CD4-positive, alpha-beta T cell (primary cell): ENCODE measurements around the gene MRPS18B. TPM values are rescaled to one million over a fixed set of nuclear protein-coding genes. Genes with fewer than 3 reads are reported as not detected.
"Not testable (repeated sequence)": the region's sequence is repeated elsewhere in the genome, so short reads cannot be mapped to it uniquely, and the experiment has no call there.

ENCODE experiments used
- ATAC-seq: fragments of 200-7000 bp; cut with Tn5 transposase; one replicate; pipeline ENCODE4 v1.10.0; 2022; ENCODE audit warnings: mild to moderate bottlenecking; ENCODE audit not compliant: poor library complexity
- CTCF ChIA-PET: fragments of 350-600 bp; sonication (Branson Sonifier 250); formaldehyde crosslinking; loops from one replicate; lab custom pipeline; 2021; ENCODE audit warnings: antibody characterized with exemption, inconsistent platforms; lab: Charles Lee
- POLR2A ChIA-PET: fragments of 350-600 bp; sonication (Branson Sonifier 250); formaldehyde crosslinking; loops from one replicate; lab custom pipeline; 2021; ENCODE audit warnings: antibody characterized with exemption, inconsistent platforms; lab: Charles Lee
- DNase-seq, 14 experiments: peaks; one replicate each; pipeline ENCODE4 v3.0.0-alpha.2; 2013 to 2020; ENCODE audit warnings: mixed read lengths in 2 of 14
- H3K27ac ChIP-seq, 2 donors: one replicate each; pipeline versions ENCODE4 v1.5.1 to v1.7.0; 2013; ENCODE audit warnings: low read length in 2 of 2, low read depth in 1 of 2, mild to moderate bottlenecking in 1 of 2
- H3K27me3 ChIP-seq, 2 experiments: 1 replicate in 1 of 2; 2 replicates in 1 of 2; pipeline versions ENCODE4 v1.6.1 to v1.7.0; 2013; ENCODE audit warnings: low read length in 2 of 2, control low read depth in 1 of 2, mild to moderate bottlenecking in 1 of 2, moderate library complexity in 1 of 2; ENCODE audit not compliant: insufficient read depth in 2 of 2, control insufficient read depth in 1 of 2
- H3K36me3 ChIP-seq: one replicate; pipeline ENCODE4 v1.6.1; 2013; ENCODE audit warnings: low read length, control low read depth; ENCODE audit not compliant: insufficient read depth
- H3K4me1 ChIP-seq: one replicate; pipeline ENCODE4 v1.6.1; 2013; ENCODE audit warnings: low read length, control low read depth; ENCODE audit not compliant: insufficient read depth
- H3K4me3 ChIP-seq: one replicate; pipeline ENCODE4 v1.5.1; 2013; ENCODE audit warnings: mild to moderate bottlenecking, low read length, moderate library complexity
- H3K9me3 ChIP-seq, 2 experiments: 1 replicate in 1 of 2; 2 replicates in 1 of 2; pipeline versions ENCODE4 v1.6.1 to v1.7.0; 2013; ENCODE audit warnings: low read length in 2 of 2, mild to moderate bottlenecking in 2 of 2, control low read depth in 1 of 2, moderate library complexity in 1 of 2; ENCODE audit not compliant: control insufficient read depth in 1 of 2, insufficient read depth in 1 of 2
- H3K27ac Mint-ChIP-seq: one replicate; pipeline ENCODE4 v1.8.0; 2020; ENCODE audit warnings: mixed read lengths
- H3K27me3 Mint-ChIP-seq: one replicate; pipeline ENCODE4 v1.8.0; 2021; ENCODE audit warnings: mixed read lengths
- H3K36me3 Mint-ChIP-seq: one replicate; pipeline ENCODE4 v1.8.0; 2021; ENCODE audit warnings: low read depth, mixed read lengths
- H3K4me1 Mint-ChIP-seq: one replicate; pipeline ENCODE4 v1.8.0; 2021; ENCODE audit warnings: low read depth, mixed read lengths
- H3K4me3 Mint-ChIP-seq: one replicate; pipeline ENCODE4 v1.8.0; 2020; ENCODE audit warnings: mild to moderate bottlenecking, mixed read lengths
- H3K9me3 Mint-ChIP-seq: one replicate; pipeline ENCODE4 v1.8.0; 2020; ENCODE audit warnings: mixed read lengths
- intact Hi-C, 2 experiments: fragments of 100-400 bp; cut with DNase I in 1 of 2; cut with micrococcal nuclease in 1 of 2; formaldehyde crosslinking; loops; one replicate each; pipeline versions ENCODE4 v1.15.1 to v1.9.0; 2023 to 2025; cut with DNase I, micrococcal nuclease
- total RNA-seq, 174 experiments: library from RNA in 2 of 174; stranded (reverse) in 2 of 174; gene quantifications; one replicate each; pipeline ENCODE4 v1.2.3 and lab custom pipeline; 2021 to 2026
- TF ChIP-seq, protein P1 (sequence below): fragments of 200-600 bp; IDR thresholded peaks from one replicate; pipeline ENCODE4 v1.8.0; 2022; ENCODE audit warnings: antibody characterized with exemption, mild to moderate bottlenecking

MRPS18B gene
- total RNA-seq, 2 experiments from 2014 or later: 15.3 to 15.5 TPM

GRCh38 chr6:30655743-30656094 is 38.1 kb downstream of the MRPS18B start:
- ChIA-PET POLR2A (no interaction called here), CTCF (no interaction called here)
- no peak overlapping the region for H3K4me3 Mint-ChIP-seq
- no peaks in the 10 kb centered on the region for H3K9me3 Mint-ChIP-seq
- no peaks in the 10 kb centered on the region for H3K27me3 Mint-ChIP-seq
- Histone ChIP-seq H3K4me1 (no peaks in the 10 kb centered on the region), H3K36me3 (peaks cover 88% of the 10 kb centered on the region), H3K27ac (no peak overlapping the region), H3K9me3 (no peaks in the 10 kb centered on the region), H3K4me3 (no peak overlapping the region), H3K27me3 (no peaks in the 10 kb centered on the region)
- H3K36me3 Mint-ChIP-seq: peaks cover 92% of the 10 kb centered on the region
- TF ChIP-seq, protein P1, sequence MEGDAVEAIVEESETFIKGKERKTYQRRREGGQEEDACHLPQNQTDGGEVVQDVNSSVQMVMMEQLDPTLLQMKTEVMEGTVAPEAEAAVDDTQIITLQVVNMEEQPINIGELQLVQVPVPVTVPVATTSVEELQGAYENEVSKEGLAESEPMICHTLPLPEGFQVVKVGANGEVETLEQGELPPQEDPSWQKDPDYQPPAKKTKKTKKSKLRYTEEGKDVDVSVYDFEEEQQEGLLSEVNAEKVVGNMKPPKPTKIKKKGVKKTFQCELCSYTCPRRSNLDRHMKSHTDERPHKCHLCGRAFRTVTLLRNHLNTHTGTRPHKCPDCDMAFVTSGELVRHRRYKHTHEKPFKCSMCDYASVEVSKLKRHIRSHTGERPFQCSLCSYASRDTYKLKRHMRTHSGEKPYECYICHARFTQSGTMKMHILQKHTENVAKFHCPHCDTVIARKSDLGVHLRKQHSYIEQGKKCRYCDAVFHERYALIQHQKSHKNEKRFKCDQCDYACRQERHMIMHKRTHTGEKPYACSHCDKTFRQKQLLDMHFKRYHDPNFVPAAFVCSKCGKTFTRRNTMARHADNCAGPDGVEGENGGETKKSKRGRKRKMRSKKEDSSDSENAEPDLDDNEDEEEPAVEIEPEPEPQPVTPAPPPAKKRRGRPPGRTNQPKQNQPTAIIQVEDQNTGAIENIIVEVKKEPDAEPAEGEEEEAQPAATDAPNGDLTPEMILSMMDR: no peak
- intact Hi-C loops: no loop called here
- ATAC-seq (no peak), DNase-seq (no peak)
- H3K4me1 Mint-ChIP-seq: no peaks in the 10 kb centered on the region
- H3K27ac Mint-ChIP-seq: no peak overlapping the region

- Mint-ChIP-seq H3K9me3 (no peaks in the 10 kb centered on the region), H3K4me1 (no peaks in the 10 kb centered on the region), H3K27ac (no peak overlapping the region), H3K4me3 (no peak overlapping the region), H3K36me3 (peaks cover 89% of the 10 kb centered on the region), H3K27me3 (no peaks in the 10 kb centered on the region)
- Histone ChIP-seq H3K27ac (no peak overlapping the region), H3K4me3 (no peak overlapping the region), H3K27me3 (no peaks in the 10 kb centered on the region), H3K36me3 (peaks cover 85% of the 10 kb centered on the region), H3K4me1 (no peaks in the 10 kb centered on the region), H3K9me3 (no peaks in the 10 kb centered on the region)
- intact Hi-C loops: no loop called here
- ChIA-PET POLR2A (interaction anchor here (0.5 to 1.5 kb wide), 3 partner anchors 41 to 638 kb away, joined by 3 read pairs; no protein-coding TSS in a partner anchor), CTCF (interaction anchor here (0.7 kb wide), 1 partner anchor 203 kb away, joined by 3 read pairs; no protein-coding TSS in a partner anchor)
- no peak for ATAC-seq
- TF ChIP-seq, protein P1: no peak
- DNase-seq: peak in 2 of 14 experiments; percentile 34 to 39
These were observed 38.9 kb downstream of the MRPS18B start for GRCh38 chr6:30656513-30656912.

GRCh38 chr6:30657454-30657853 is 39.8 kb downstream of the MRPS18B start:
- DNase-seq (no peak), ATAC-seq (no peak)
- ChIA-PET CTCF (no interaction called here), POLR2A (interaction anchor here (1.5 kb wide), 1 partner anchor 42 kb away, joined by 3 read pairs; no protein-coding TSS in a partner anchor)
- Mint-ChIP-seq H3K27me3 (no peaks in the 10 kb centered on the region), H3K36me3 (peaks cover 89% of the 10 kb centered on the region), H3K4me3 (no peak overlapping the region), H3K27ac (no peak overlapping the region), H3K9me3 (no peaks in the 10 kb centered on the region), H3K4me1 (no peaks in the 10 kb centered on the region)
- Histone ChIP-seq H3K9me3 (no peaks in the 10 kb centered on the region), H3K27me3 (no peaks in the 10 kb centered on the region), H3K4me3 (no peak overlapping the region), H3K4me1 (no peaks in the 10 kb centered on the region), H3K27ac (no peak overlapping the region), H3K36me3 (peaks cover 85% of the 10 kb centered on the region)
- intact Hi-C loops: no loop called here
- TF ChIP-seq, protein P1: no peak

DNA sequence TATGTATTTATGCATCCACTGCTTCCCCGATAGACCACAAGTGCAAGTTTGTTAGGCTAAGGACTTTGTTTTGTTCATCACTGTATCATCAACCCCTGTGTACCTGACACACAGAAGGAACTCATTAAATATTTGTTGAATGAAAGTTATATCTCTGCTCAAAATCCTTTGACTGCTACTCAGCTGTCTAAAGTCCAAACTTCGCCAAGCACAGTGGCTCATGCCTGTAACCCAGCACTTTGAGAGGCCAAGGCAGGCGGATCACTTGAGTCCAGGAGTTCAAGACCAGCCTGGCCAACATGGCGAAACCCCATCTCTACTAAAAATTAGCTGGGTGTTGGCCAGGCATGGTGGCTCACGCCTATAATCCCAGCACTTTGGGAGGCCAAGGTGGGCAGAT is 40.3 kb downstream of the MRPS18B start:
- CTCF ChIA-PET, H3K4me3 ChIP-seq, H3K27ac Mint-ChIP-seq, H3K9me3 Mint-ChIP-seq, ATAC-seq, H3K9me3 ChIP-seq, H3K4me3 Mint-ChIP-seq, H3K27me3 Mint-ChIP-seq, intact Hi-C loops, H3K27ac ChIP-seq, H3K27me3 ChIP-seq, DNase-seq, H3K4me1 ChIP-seq, H3K4me1 Mint-ChIP-seq: not testable (repeated sequence)
- peaks cover 85% of the 10 kb centered on the region for H3K36me3 ChIP-seq
- H3K36me3 Mint-ChIP-seq: peaks cover 89% of the 10 kb centered on the region
- POLR2A ChIA-PET: interaction anchor here (1.5 kb wide), 1 partner anchor 42 kb away, joined by 3 read pairs; no protein-coding TSS in a partner anchor
